HepG2 (cell line): ENCODE measurements around the gene RPTOR. TPM values are rescaled to one million over a fixed set of nuclear protein-coding genes. Genes with fewer than 3 reads are reported as not detected.

ENCODE experiments used
- ARHGAP35 ChIP-seq: sonication (generic); formaldehyde crosslinking; IDR thresholded peaks from 2 replicates; pipeline ENCODE4 v1.9.0; 2022; ENCODE audit warnings: mild to moderate bottlenecking, inconsistent platforms, moderate library complexity, missing genetic modification reagents, borderline replicate concordance
- CREB1 ChIP-seq, 2 experiments: fragments of 450-650 bp in 1 of 2; IDR thresholded peaks; 2 replicates each; pipeline ENCODE4 v1.6.1; 2016 to 2017; ENCODE audit warnings: control low read depth in 1 of 2, mild to moderate bottlenecking in 1 of 2, missing compliant biosample characterization in 1 of 2, missing genetic modification characterization in 1 of 2
- EEA1 ChIP-seq: sonication (generic); formaldehyde crosslinking; IDR thresholded peaks from 2 replicates; pipeline ENCODE4 v1.5.1; 2020; ENCODE audit warnings: mild to moderate bottlenecking, missing genetic modification reagents, borderline replicate concordance
- ERF ChIP-seq: IDR thresholded peaks from 2 replicates; pipeline ENCODE4 v1.6.1; 2018; ENCODE audit warnings: missing biosample characterization, missing genetic modification reagents
- JUN ChIP-seq: sonication (generic); formaldehyde crosslinking; IDR thresholded peaks from 2 replicates; pipeline ENCODE4 v1.4.0; 2020; ENCODE audit warnings: mild to moderate bottlenecking, missing genetic modification reagents
- MAFK ChIP-seq, 2 experiments: IDR thresholded peaks in 1 of 2; conservative IDR thresholded peaks in 1 of 2; 2 replicates each; pipeline ENCODE4 v1.6.1; 2011; ENCODE audit warnings: improper control_type of control experiment in 2 of 2, low read length in 2 of 2
- NPAS2 ChIP-seq: sonication (generic); formaldehyde crosslinking; IDR thresholded peaks from 2 replicates; pipeline ENCODE4 v1.8.0; 2022; ENCODE audit warnings: mild to moderate bottlenecking, missing genetic modification reagents, borderline replicate concordance
- NR2F6 ChIP-seq, 2 experiments: IDR thresholded peaks; 2 replicates each; pipeline ENCODE4 v1.6.1; 2016; ENCODE audit warnings: antibody characterized with exemption in 1 of 2, mild to moderate bottlenecking in 1 of 2
- RFXAP ChIP-seq: sonication (generic); formaldehyde crosslinking; IDR thresholded peaks from 2 replicates; pipeline ENCODE4 v1.4.0; 2020; ENCODE audit warnings: missing genetic modification reagents, borderline replicate concordance
- TCF7 ChIP-seq: sonication (generic); IDR thresholded peaks from 2 replicates; pipeline ENCODE4 v1.6.1; 2016; ENCODE audit warnings: antibody characterized with exemption, low read depth
- UBTF ChIP-seq: sonication (generic); formaldehyde crosslinking; IDR thresholded peaks from 2 replicates; pipeline ENCODE4 v1.4.0; 2020; ENCODE audit warnings: mild to moderate bottlenecking, missing genetic modification reagents
- XRCC5 ChIP-seq: fragments of 200-400 bp; formaldehyde crosslinking; optimal IDR thresholded peaks from 2 replicates; pipeline ENCODE3; 2017; ENCODE audit warnings: mild to moderate bottlenecking, low read length
- ZNF335 ChIP-seq: sonication (generic); formaldehyde crosslinking; IDR thresholded peaks from 2 replicates; pipeline ENCODE4 v1.4.0; 2020; ENCODE audit warnings: missing genetic modification reagents
- ZNF432 ChIP-seq: sonication (generic); formaldehyde crosslinking; IDR thresholded peaks from 2 replicates; pipeline ENCODE4 v1.5.0; 2020; ENCODE audit warnings: missing genetic modification reagents, mild to moderate bottlenecking, borderline replicate concordance
- ZNF503 ChIP-seq: sonication (generic); formaldehyde crosslinking; IDR thresholded peaks from 2 replicates; pipeline ENCODE4 v1.4.0; 2020; ENCODE audit warnings: missing genetic modification reagents
- ZNF557 ChIP-seq: sonication (generic); formaldehyde crosslinking; IDR thresholded peaks from 2 replicates; pipeline ENCODE4 v1.4.0; 2020; ENCODE audit warnings: missing genetic modification reagents
- ZNF563 ChIP-seq: sonication (generic); formaldehyde crosslinking; IDR thresholded peaks from 2 replicates; pipeline ENCODE4 v1.8.0; 2022; ENCODE audit warnings: mild to moderate bottlenecking, moderate library complexity, missing genetic modification reagents
- ZNF570 ChIP-seq: sonication (generic); formaldehyde crosslinking; IDR thresholded peaks from 2 replicates; pipeline ENCODE4 v1.4.0; 2020; ENCODE audit warnings: mild to moderate bottlenecking, missing genetic modification reagents, borderline replicate concordance
- ZNF710 ChIP-seq: sonication (generic); formaldehyde crosslinking; IDR thresholded peaks from 2 replicates; pipeline ENCODE4 v1.5.0; 2020; ENCODE audit warnings: mild to moderate bottlenecking, missing genetic modification reagents, borderline replicate concordance
- polyA plus RNA-seq, 8 experiments: library from polyadenylated mRNA; depleted of rRNA in 3 of 8; stranded (reverse) in 7 of 8; unstranded in 1 of 8; fragments of >200 nt; fragmentation: Illumina TruSeq in 4 of 8; extraction: Trizol in 4 of 8; gene quantifications; 2 replicates each; pipeline versions ENCODE4 v1.2.1 to v1.2.3, GENCODE V29; 2011 to 2016; ENCODE audit warnings: low read depth in 4 of 8, missing spikeins in 1 of 8, mixed read lengths in 1 of 8; ENCODE audit not compliant: insufficient read depth in 1 of 8
- total RNA-seq, 5 experiments: library from RNA; depleted of rRNA; stranded (reverse); fragments of >200 nt; fragmentation: Illumina TruSeq; extraction: Trizol; gene quantifications; 2 replicates each; pipeline ENCODE4 v1.2.3, GENCODE V29; 2016; ENCODE audit warnings: low read depth in 1 of 5
- TF ChIP-seq, protein P1 (sequence below): IDR thresholded peaks from 2 replicates; pipeline ENCODE4 v1.6.1; 2016; ENCODE audit warnings: low read depth, borderline replicate concordance

The RPTOR gene
- total and polyA plus RNA-seq, 2 of the 13 experiments (the other 11 are each of a cell fraction or from before 2014, with no cell fraction given): 6.6 to 25.3 TPM

- no peak for TF ChIP-seq ZNF563 (CRISPR knock-in tag)
- TF ChIP-seq RFXAP (CRISPR knock-in tag): 0 out of 2 replicates have a peak, but pooled peaks have one; percentile 22
- TF ChIP-seq, protein P1, sequence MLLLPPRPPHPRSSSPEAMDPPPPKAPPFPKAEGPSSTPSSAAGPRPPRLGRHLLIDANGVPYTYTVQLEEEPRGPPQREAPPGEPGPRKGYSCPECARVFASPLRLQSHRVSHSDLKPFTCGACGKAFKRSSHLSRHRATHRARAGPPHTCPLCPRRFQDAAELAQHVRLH (CRISPR knock-in tag): 0 out of 2 replicates have a peak, but pooled peaks have one; percentile 47
- no peak for TF ChIP-seq ARHGAP35 (CRISPR knock-in tag)
- TF ChIP-seq ZNF335 (CRISPR knock-in tag): no peak
- no peak for TF ChIP-seq XRCC5
- TF ChIP-seq JUN (CRISPR knock-in tag): no peak
- TF ChIP-seq ZNF557 (CRISPR knock-in tag): no peak
- peak; percentile 48; the same call in 1 of the 2 replicates for TF ChIP-seq ZNF710 (CRISPR knock-in tag)
- no peak for TF ChIP-seq NPAS2 (CRISPR knock-in tag)
- no peak for TF ChIP-seq MAFK (conservative IDR thresholded peaks at IDR 0.05 in 1 of 2, IDR thresholded peaks at IDR 0.05 in 1 of 2; ENCODE audit: low read length in 2 of 2)
- TF ChIP-seq ERF (CRISPR knock-in tag): peak; percentile 75; the same call in 1 of the 2 replicates
- TF ChIP-seq UBTF: no peak
- TF ChIP-seq TCF7: peak; percentile 99
- TF ChIP-seq ZNF432 (CRISPR knock-in tag): no peak
- peak; percentile 99 for TF ChIP-seq NR2F6 (IDR thresholded peaks at IDR 0.05)
- TF ChIP-seq NR2F6 (CRISPR knock-in tag; IDR thresholded peaks at IDR 0.05): peak; percentile 96
- TF ChIP-seq ZNF570 (CRISPR knock-in tag): no peak
- TF ChIP-seq CREB1 (IDR thresholded peaks at IDR 0.05): no peak
- TF ChIP-seq CREB1 (CRISPR knock-in tag; IDR thresholded peaks at IDR 0.05): no peak
- TF ChIP-seq EEA1 (CRISPR knock-in tag): no peak
- TF ChIP-seq ZNF503 (CRISPR knock-in tag): peak; percentile 60; the same call in 1 of the 2 replicates
Observed at GRCh38 chr17:80673152-80673920, 128.7 kb downstream of the RPTOR start (continued).
